Endothelial cell of umbilical vein (primary cell): ENCODE data around the gene FAM120B. TPM values are rescaled to one million over a fixed set of nuclear protein-coding genes. Genes with fewer than 3 reads are reported as not detected.

Experiments
- BruUV-seq: library from RNA; stranded (reverse); fragments of 400-500 nt; replicated peaks from 2 replicates; lab custom pipeline; 2021; lab: Mats Ljungman, UMichigan
- CTCF ChIA-PET: fragments of 300-600, 350-600 bp; sonication (Branson Sonifier 250); formaldehyde crosslinking; loops from one replicate; lab custom pipeline; 2021; ENCODE audit warnings: antibody characterized with exemption, inconsistent platforms; lab: Charles Lee
- POLR2A ChIA-PET: fragments of 300-600, 350-600 bp; sonication (Branson Sonifier 250); formaldehyde crosslinking; loops from one replicate; lab custom pipeline; 2021; ENCODE audit warnings: antibody characterized with exemption, inconsistent platforms; lab: Charles Lee
- DNase-seq: peaks from one replicate; pipeline ENCODE4 v3.0.0-alpha.2; 2011; ENCODE audit warnings: low read depth, low spot score
- FAIRE-seq: peaks from 2 replicates; lab custom pipeline; 2011; peaks lifted over from hg19 to GRCh38; lab: Jason Lieb, UNC
- H2AFZ ChIP-seq: 2 replicates; pipeline ENCODE4 v1.6.0; 2012; ENCODE audit warnings: low read depth, low read length, control low read depth, inconsistent platforms
- H3K27ac ChIP-seq: 2 replicates; pipeline ENCODE4 v1.5.1; 2011; ENCODE audit warnings: low read depth, mild to moderate bottlenecking, control low read depth, low read length, moderate library complexity; ENCODE audit not compliant: insufficient read depth
- H3K27me3 ChIP-seq, 2 experiments: 2 replicates each; pipeline versions ENCODE4 v1.6.0 to v1.6.1; 2011; ENCODE audit warnings: low read length in 2 of 2, mixed read lengths in 1 of 2; ENCODE audit not compliant: control insufficient read depth in 2 of 2, insufficient read depth in 2 of 2
- H3K36me3 ChIP-seq, 2 experiments: 2 replicates in 1 of 2; 3 replicates in 1 of 2; pipeline ENCODE4 v1.5.1; 2011; ENCODE audit warnings: low read length in 2 of 2, mild to moderate bottlenecking in 1 of 2, moderate library complexity in 1 of 2; ENCODE audit not compliant: control insufficient read depth in 2 of 2, insufficient read depth in 2 of 2; ENCODE audit errors: extremely low read depth in 1 of 2
- H3K4me1 ChIP-seq: 3 replicates; pipeline ENCODE4 v1.5.1; 2011; ENCODE audit warnings: mild to moderate bottlenecking, low read length; ENCODE audit not compliant: control insufficient read depth, insufficient read depth; ENCODE audit errors: extremely low read depth
- H3K4me2 ChIP-seq: 2 replicates; pipeline ENCODE4 v1.6.1; 2011; ENCODE audit warnings: low read length, control low read depth, mixed read lengths; ENCODE audit not compliant: insufficient read depth
- H3K4me3 ChIP-seq, 3 experiments: fragments of 200-600 bp in 1 of 3; sonication (generic), shearing (Covaris generic) in 1 of 3; replicated peaks in 1 of 3; 2 replicates each; pipeline ENCODE4 v1.5.1; 2011 to 2016; ENCODE audit warnings: control low read depth in 3 of 3, low read length in 3 of 3, mild to moderate bottlenecking in 2 of 3, inconsistent platforms in 1 of 3, low read depth in 1 of 3, moderate library complexity in 1 of 3; ENCODE audit not compliant: insufficient read depth in 1 of 3
- H3K79me2 ChIP-seq: 2 replicates; pipeline ENCODE4 v1.6.0; 2012; ENCODE audit warnings: low read length, inconsistent platforms; ENCODE audit not compliant: control insufficient read depth, insufficient read depth
- H3K9ac ChIP-seq: replicated peaks from 2 replicates; pipeline ENCODE3; 2011; ENCODE audit warnings: low read length, control low read depth; ENCODE audit not compliant: insufficient read depth; ENCODE audit errors: extremely low read depth
- H3K9me1 ChIP-seq: replicated peaks from 3 replicates; pipeline ENCODE4 v1.6.0; 2011; ENCODE audit warnings: mild to moderate bottlenecking, low read length; ENCODE audit not compliant: control insufficient read depth, insufficient read depth; ENCODE audit errors: extremely low read depth
- H3K9me3 ChIP-seq: replicated peaks from 2 replicates; pipeline ENCODE4 v1.5.1; 2012; ENCODE audit warnings: low read length, inconsistent platforms; ENCODE audit not compliant: control insufficient read depth, insufficient read depth
- H4K20me1 ChIP-seq: replicated peaks from 2 replicates; pipeline ENCODE3; 2011; ENCODE audit warnings: mild to moderate bottlenecking, low read length; ENCODE audit not compliant: control insufficient read depth, insufficient read depth; ENCODE audit errors: extremely low read depth
- EZH2 ChIP-seq: IDR thresholded peaks from 2 replicates; pipeline ENCODE4 v1.6.1; 2012; ENCODE audit warnings: borderline replicate concordance, low read depth, mild to moderate bottlenecking, moderate library complexity, low read length, inconsistent platforms; ENCODE audit not compliant: severe bottlenecking
- FOS ChIP-seq: IDR thresholded peaks from 2 replicates; pipeline ENCODE4 v1.6.1; 2011; ENCODE audit warnings: mild to moderate bottlenecking, low read length, moderate library complexity, borderline replicate concordance; ENCODE audit not compliant: insufficient read depth
- GATA2 ChIP-seq: IDR thresholded peaks from 2 replicates; pipeline ENCODE4 v1.7.0; 2011; ENCODE audit warnings: low read depth, mild to moderate bottlenecking, moderate library complexity, mixed read lengths, low read length; ENCODE audit not compliant: insufficient read length, insufficient read depth
- JUN ChIP-seq: IDR thresholded peaks from 2 replicates; pipeline ENCODE4 v1.6.1; 2011; ENCODE audit warnings: borderline replicate concordance, low read depth; ENCODE audit not compliant: insufficient read length, insufficient read depth
- MYC ChIP-seq: IDR thresholded peaks from one replicate; pipeline ENCODE4 v1.6.1; 2011; ENCODE audit warnings: mild to moderate bottlenecking, low read depth, low read length
- POLR2A ChIP-seq: IDR thresholded peaks from 2 replicates; pipeline ENCODE4 v1.6.1; 2012; ENCODE audit warnings: low read depth, mild to moderate bottlenecking, control low read depth, low read length
- POLR2AphosphoS5 ChIP-seq: IDR thresholded peaks from 2 replicates; pipeline ENCODE4 v1.6.1; 2012; ENCODE audit warnings: low read depth, mild to moderate bottlenecking, control low read depth, low read length, moderate library complexity; ENCODE audit not compliant: insufficient read depth
- dilution Hi-C: fragments of 300-500 bp; cut with MboI; formaldehyde crosslinking; loops from one replicate; pipeline ENCODE4 v1.15.0; 2019; ENCODE audit warnings: low sequenced_read_pairs; ENCODE audit not compliant: extremely low pct_ligation_motif_present
- intact Hi-C: fragments of 100-400 bp; cut with micrococcal nuclease; formaldehyde crosslinking; loops from one replicate; pipeline ENCODE4 v1.10.0; 2022
- polyA plus RNA-seq, 4 experiments: library from polyadenylated mRNA; depleted of rRNA in 3 of 4; stranded (reverse) in 3 of 4; unstranded in 1 of 4; fragments of >200 nt; gene quantifications; 2 replicates each; pipeline versions ENCODE4 v1.2.1 to v1.2.3, GENCODE V29; 2011 to 2012; ENCODE audit warnings: missing spikeins in 1 of 4
- total RNA-seq: library from RNA; stranded (reverse); gene quantifications from 2 replicates; pipeline ENCODE4 v1.2.3, GENCODE V29; 2021
- TF ChIP-seq, protein P1 (sequence below): IDR thresholded peaks from 2 replicates; pipeline ENCODE4 v1.6.1; 2011; ENCODE audit not compliant: insufficient read depth, insufficient read length
- TF ChIP-seq, protein P2 (sequence below), 2 donors: IDR thresholded peaks; 1 replicate in 1 of 2; 2 replicates in 1 of 2; pipeline ENCODE4 v1.5.1; 2011; ENCODE audit warnings: low read length in 2 of 2, mild to moderate bottlenecking in 2 of 2, moderate library complexity in 2 of 2, control low read depth in 1 of 2, inconsistent platforms in 1 of 2, low read depth in 1 of 2; ENCODE audit not compliant: insufficient read depth in 1 of 2; ENCODE audit errors: extremely low read depth in 1 of 2

FAM120B gene
- total and polyA plus RNA-seq, 2 donors (not counting 3 experiments of a cell fraction or from before 2014, with no cell fraction given): 10.8 to 28.2 TPM

DNA sequence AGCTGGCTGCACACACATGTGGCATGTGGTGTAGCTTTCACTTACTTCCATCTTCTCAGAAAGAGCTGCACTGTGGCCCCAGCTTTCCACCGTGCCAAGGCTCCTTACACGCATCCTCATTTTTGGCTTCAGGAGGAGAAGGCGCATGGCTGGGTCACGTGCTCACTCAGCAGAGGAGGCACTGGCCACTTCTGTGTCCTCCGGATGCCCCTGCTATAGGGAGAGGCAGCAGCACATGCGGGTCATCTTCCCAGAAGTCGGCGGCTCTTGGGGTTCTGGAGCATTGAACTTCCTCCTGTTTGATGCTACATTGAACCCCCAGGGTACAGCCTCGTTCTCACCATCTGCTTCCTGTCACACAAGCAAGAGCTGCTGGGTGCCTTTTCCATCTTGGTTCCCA lies 111.3 kb downstream of the FAM120B start:
- H3K79me2 ChIP-seq: no peaks in the 10 kb centered on the region
- no peak overlapping the region for H3K4me2 ChIP-seq
- no peaks in the 10 kb centered on the region for H3K9me3 ChIP-seq
- no peak overlapping the region for H3K27ac ChIP-seq
- BruUV-seq: no TSS peak
- intact Hi-C loops: no loop called here
- no peak overlapping the region for H2AFZ ChIP-seq
- dilution Hi-C loops: no loop called here
- no peak for FAIRE-seq
- H3K4me1 ChIP-seq: no peaks in the 10 kb centered on the region
- no peaks in the 10 kb centered on the region for H3K9me1 ChIP-seq
- ChIA-PET CTCF (no interaction called here), POLR2A (no interaction called here)
- no peak overlapping the region for H3K4me3 ChIP-seq
- no peaks in the 10 kb centered on the region for H3K27me3 ChIP-seq
- no peaks in the 10 kb centered on the region for H4K20me1 ChIP-seq
- no peak overlapping the region for H3K9ac ChIP-seq
- no peak for DNase-seq
- TF ChIP-seq, protein P1, sequence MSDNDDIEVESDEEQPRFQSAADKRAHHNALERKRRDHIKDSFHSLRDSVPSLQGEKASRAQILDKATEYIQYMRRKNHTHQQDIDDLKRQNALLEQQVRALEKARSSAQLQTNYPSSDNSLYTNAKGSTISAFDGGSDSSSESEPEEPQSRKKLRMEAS: no peak
- no peaks in the 10 kb centered on the region for H3K36me3 ChIP-seq

DNA sequence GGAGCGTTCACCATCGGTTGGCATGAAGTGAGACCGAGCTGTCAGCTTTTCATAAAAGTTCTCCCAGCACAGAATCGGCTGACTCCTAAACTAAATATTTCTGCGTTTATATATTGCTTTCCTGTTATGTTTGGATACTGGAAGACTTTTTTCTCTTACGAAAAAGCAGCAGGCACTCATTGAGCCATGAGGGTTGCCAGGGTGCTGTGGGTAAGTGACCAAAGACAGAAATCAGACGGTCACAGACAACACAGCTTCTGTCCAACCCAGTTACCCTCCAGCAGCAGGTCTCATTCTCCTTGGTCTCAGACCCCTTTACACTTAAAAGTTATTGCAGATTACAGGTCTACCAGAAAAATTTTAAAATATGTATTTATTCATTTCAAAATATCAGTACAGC lies 113.7 kb downstream of the FAM120B start:
- Histone ChIP-seq H2AFZ (no peak overlapping the region), H3K9ac (no peak overlapping the region), H3K4me1 (no peaks in the 10 kb centered on the region), H3K36me3 (no peaks in the 10 kb centered on the region), H3K27me3 (no peaks in the 10 kb centered on the region), H4K20me1 (no peaks in the 10 kb centered on the region), H3K9me1 (no peaks in the 10 kb centered on the region), H3K4me2 (no peak overlapping the region), H3K4me3 (no peak overlapping the region), H3K27ac (no peak overlapping the region), H3K79me2 (no peaks in the 10 kb centered on the region), H3K9me3 (no peaks in the 10 kb centered on the region)
- CTCF ChIA-PET: interaction anchor here (1.0 kb wide), 1 partner anchor 24 kb away, joined by 3 read pairs; no protein-coding TSS in a partner anchor
- POLR2A ChIA-PET: no interaction called here
- dilution Hi-C loops (no loop called here), intact Hi-C loops (no loop called here)
- DNase-seq (no peak), FAIRE-seq (no peak)
- no TSS peak for BruUV-seq
- no peak for TF ChIP-seq GATA2
- no peak for TF ChIP-seq JUN
- no peak for TF ChIP-seq FOS
- no peak for TF ChIP-seq EZH2
- TF ChIP-seq, protein P1: no peak
- TF ChIP-seq POLR2AphosphoS5: no peak
- TF ChIP-seq, protein P2, sequence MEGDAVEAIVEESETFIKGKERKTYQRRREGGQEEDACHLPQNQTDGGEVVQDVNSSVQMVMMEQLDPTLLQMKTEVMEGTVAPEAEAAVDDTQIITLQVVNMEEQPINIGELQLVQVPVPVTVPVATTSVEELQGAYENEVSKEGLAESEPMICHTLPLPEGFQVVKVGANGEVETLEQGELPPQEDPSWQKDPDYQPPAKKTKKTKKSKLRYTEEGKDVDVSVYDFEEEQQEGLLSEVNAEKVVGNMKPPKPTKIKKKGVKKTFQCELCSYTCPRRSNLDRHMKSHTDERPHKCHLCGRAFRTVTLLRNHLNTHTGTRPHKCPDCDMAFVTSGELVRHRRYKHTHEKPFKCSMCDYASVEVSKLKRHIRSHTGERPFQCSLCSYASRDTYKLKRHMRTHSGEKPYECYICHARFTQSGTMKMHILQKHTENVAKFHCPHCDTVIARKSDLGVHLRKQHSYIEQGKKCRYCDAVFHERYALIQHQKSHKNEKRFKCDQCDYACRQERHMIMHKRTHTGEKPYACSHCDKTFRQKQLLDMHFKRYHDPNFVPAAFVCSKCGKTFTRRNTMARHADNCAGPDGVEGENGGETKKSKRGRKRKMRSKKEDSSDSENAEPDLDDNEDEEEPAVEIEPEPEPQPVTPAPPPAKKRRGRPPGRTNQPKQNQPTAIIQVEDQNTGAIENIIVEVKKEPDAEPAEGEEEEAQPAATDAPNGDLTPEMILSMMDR (IDR thresholded peaks at IDR 0.05; ENCODE audit: extremely low read depth in 1 of 2, insufficient read depth in 1 of 2, low read depth in 1 of 2, low read length in 2 of 2): no peak
- no peak for TF ChIP-seq MYC
- no peak for TF ChIP-seq POLR2A
